ENCODE data around the gene PWWP2B.

- TF ChIP-seq CTCF (IDR thresholded peaks at IDR 0.05; ENCODE audit: low read depth, low read length, poor library complexity, severe bottlenecking) = no peak
- TF ChIP-seq EZH2phosphoT487 (IDR thresholded peaks at IDR 0.05; ENCODE audit: borderline replicate concordance, low read length) = no peak
Observed at GRCh38 chr10:132430861-132431271, 33.9 kb downstream of the PWWP2B start.
